ENCODE results near the gene DSEL.
A peak's percentile ranks its signal among the peaks of the same experiment; 100 is the strongest.

The DSEL gene

DNA sequence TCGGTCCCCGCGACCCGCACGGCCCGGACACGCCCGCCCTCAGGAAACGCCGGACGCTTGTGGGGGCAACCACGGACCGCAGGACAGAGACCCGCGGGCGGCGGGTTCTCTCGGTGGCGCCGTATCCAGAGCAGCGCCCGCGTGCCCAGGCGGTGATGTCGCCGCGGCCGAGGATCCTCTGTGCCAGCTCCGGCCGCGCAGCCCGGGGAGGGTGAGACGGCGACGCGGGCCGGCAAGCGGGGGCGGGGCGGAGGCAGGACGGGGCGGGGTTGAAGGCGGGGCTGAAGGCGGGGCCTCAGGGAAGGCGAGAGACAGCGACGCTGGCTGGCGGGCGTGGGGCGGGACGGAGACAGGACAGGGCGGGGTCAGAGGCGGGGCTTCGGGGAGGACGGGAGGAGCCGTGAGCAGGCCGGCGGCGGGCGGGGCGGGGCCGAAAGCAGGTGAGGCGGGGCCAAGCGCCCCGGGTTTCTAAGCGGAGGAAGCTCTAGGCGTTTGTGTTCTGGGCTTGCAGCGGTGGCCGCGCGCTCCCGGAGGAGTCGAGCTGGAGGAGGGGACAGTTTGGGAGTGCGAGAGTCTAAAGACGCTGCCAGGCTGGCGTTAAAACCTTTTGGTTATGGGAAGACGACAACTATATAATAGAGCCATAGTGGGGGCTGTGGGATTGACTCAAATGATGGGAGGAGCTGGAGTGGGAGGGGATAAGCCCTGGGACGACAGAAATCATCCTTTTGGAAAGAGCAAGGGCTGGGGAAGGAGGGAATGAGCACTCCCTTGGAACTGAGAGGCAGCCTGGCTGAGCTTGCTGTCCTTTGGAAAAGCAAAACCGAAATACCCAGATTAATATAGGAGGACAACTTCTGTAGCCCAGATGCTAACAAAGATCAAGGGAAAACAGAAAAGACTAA, at the start of gene DSEL:
Gene DSEL, minus strand, starts transcription at position 182 of the 905 bp plus-strand sequence. CDS start 2,112 bp downstream, outside the sequence.
- peak; percentile 98 for DNase-seq (ENCODE audit: low read depth)

DNA sequence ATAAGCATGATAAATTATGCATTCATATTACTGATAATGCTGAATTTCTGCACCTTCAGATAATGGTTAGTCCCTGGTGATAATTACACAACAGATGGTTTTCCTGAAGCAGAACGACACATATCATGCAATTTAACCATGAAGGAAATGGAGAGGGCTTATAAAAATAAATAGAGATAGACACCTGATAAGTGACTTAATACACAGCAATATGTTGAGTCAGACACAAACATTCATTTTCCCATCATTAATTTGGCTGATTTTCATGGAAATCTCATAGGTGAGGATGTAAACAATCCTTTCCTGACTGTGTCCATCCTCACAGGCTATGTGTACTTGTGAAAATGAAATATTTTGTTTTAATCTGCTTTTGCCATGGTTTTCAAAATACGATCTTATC, 36.9 kb upstream of the DSEL start:
- no peak for DNase-seq (ENCODE audit: low read depth)

DNA sequence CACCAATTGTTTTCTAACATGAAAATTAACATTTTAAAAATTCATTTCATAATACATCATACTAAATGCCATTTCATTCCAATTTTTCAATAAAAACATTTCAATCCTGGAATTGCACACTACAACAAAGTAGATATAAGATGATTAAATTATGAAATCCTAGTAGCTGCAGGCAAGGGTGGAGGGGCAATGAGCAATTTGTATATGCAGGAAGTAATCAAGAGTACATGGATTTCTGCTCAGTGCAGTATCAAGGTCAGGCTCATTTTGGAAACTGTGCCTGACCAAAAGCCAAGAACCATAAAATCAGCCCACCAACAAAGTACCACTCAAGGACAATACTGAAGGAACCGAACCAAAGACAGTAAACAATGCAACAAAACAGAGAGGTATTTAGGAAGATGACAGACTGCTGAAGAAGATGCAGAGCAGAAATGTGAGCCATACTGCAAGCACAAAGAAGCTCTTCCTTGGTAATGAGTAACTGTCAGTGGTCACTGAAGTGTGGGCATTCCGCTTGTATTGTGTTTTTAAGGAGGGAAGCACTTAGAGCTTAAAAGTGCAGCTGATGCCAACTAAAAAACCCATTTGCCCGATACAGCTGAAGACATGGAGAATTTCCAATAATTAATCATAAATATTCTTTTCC, 34.5 kb upstream of the DSEL start:
- DNase-seq (ENCODE audit: low read depth) = no peak

DNA sequence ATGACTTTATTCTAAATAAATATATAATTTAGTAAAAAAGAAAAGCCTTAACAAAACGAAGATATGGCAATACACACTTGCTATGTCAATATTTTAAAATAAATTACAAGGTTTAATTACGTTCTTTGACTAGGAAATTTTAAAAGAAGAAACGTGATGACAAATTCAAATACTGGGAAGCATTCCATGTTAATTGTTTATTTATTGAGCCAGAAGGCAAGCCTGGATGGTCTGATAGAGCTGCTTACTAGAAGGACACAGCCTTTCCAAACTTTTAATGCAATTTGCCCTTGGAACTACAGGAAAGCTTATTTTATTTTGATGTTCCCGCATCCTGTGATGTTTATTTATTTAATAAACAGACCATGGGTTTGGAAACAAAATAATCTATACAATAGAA, 33.4 kb upstream of the DSEL start:
- no peak for DNase-seq (ENCODE audit: low read depth)

DNA sequence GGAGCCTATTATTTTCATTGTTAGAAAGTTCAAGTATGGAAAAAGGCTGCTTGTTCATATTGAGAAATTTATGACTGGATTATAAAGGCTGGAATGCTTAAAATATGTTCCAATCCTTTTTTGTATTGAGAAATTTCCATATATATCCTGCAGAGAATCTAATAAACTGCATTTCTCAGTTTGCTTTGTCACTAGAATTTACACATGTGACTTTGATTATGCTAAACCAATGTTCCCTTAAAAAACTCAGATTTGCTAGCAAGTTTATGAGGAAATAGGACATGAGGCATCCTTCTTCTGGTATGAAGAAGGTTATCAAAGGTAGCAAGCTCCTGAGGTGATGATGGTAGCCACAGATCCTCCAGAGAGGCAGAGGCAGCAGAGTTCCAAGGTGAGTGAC, 29.2 kb upstream of the DSEL start:
- DNase-seq (ENCODE audit: low read depth) = no peak

DNA sequence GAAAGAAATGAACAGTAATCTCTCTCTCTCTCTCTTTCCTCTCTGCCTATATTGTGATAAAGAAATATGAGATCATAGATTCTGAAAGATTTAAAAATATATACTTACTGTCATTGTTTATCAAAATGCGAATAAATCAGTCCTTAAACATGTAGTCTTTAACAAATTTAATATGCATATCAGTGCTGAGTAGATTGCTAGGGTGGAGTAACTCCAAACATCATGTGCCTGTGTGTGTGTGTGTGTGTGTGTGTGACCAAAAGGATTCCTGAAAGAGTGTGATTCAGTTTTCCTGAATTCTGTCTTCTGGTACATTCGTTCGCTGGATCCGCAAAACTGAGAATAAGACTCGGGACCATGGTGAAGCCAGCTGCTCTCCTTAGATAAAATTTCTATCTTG, 24.0 kb upstream of the DSEL start:
- DNase-seq (ENCODE audit: low read depth) = no peak

DNA sequence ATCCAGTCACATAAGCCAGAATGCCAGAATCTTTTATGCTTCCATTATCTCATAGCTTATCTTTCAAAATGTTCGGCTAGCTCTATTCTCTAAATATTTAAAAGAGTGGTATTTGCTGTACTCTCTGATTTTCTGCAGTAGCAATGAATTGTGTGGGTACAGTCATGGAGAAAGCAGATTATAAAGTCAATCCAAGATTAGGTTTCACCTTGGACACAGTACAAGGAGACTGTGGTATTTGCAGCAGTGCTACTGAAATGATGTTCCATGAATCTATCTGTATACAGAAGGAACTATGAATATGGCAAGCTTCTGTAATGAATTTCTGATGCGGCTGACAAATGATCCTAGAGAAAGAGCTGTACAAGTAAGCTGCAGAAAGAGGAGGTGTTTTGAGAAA, 15.4 kb upstream of the DSEL start:
- no peak for DNase-seq (ENCODE audit: low read depth)

DNA sequence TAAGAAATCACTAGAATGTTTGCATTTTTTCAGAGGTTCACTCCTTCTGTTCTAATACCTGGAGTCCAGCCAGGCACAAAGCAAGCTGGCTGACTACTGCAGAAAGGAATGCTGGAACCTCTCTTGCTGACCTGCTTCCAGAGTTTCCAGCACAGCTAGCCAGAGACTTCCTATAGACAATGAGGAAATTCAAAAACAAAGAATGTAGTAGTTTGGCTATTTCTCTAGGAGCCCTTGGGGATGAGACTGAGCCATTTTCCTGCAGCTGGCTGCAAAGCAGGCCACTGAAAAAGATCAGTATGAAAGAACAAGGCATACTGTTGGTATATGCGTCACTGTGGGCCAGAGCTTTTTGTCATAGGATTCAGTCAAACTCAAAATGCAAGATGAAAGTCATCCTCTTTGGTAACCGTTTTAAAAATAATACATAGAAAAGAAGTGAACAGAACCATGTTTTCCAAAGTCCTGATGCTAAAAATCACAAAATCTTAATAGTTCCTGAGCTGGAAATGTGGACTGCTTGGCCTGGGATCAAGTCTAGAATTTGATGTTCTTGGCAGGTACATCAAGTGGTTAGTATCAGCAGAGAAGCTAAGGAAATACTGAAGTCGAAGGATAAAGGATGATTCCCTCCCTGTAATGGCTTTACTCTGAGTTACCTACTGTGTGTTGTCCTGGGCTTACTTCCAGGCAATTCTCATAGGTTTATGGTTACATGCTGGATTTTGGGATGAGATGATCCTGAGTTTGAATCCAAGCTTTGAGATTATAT, 9.0 kb upstream of the DSEL start:
- no peak for DNase-seq (ENCODE audit: low read depth)

DNA sequence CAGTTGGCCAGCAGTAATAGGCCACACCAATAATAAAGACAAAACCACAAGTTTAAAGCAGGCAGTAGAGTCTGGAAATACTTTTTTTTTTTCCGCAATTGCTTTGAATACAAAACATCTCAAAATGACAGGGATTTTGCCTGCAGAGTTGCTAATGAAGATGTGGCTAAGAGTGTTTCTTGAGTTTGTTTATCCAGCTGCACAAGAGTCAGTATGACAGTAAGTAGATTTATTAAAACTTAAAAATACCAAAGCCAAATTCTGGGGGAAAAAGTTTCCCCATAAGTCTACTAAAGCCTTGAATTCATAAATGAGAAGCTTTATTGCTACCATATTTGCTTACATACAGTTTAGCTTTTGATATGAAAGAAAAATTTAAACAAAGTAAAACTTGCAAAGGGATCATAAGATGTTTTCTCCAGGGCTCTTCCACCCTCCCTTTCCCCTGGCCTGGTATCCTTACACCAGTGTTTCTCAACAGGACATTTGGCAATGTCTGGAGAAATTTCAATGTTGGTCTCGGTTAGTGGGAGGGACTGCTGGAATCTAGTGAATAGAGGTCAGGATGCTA, 3.9 kb upstream of the DSEL start:
- no peak for DNase-seq (ENCODE audit: low read depth)

DNA sequence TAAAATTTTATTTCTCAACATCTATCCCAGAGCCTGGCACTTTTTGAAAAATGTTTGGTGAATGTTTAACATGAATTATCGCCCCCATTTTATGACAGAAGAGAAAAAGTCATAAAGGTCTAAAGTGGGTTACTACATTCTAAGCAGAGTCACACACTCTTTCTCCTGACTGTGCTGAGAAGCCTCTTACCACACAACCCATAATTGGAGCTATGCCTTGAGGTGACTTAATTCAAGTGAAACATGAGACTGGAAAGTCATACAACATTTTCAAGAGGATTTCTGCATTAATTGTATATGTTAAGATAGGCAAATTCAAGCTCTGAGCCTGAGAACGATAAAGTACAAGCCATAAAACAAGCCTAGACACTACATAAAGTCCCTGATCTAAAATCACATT, 3.1 kb upstream of the DSEL start:
- no peak for DNase-seq (ENCODE audit: low read depth)

DNA sequence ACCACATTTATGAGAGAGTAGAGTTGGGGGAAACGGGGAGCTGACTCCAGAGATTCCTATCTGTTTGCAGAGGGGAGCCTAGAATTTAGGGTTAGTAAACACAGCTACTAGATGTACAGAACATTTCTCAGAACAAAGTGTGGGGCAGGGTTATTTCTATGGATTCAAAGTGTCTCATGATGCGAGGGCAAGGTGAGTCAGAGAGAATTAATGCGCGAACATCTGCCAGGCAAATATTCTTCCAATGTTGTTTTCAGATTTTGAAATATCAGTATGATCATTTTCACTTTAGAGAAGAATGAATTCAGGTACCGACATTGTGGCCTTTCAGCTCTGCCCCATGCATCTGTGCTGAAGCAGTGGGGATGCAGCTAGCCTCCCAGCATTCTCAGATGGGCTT, 2.0 kb upstream of the DSEL start:
- DNase-seq (ENCODE audit: low read depth) = no peak

DNA sequence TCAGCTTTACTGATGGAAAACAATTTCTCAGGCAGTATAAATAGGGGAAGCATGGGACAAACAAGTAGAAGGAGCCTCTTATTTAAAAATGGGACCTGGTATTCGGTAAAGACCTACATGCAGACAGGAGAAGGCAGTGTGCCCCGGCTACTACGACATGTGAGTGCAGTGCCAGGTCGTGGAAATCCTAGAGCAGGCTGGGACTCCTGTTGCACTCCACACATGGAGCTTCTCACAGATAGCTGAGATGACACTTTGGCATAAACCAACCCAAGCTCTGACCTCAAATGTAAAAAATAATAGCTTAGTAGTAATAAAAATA, 885 bp upstream of the DSEL start:
- DNase-seq (ENCODE audit: low read depth) = no peak

DNA sequence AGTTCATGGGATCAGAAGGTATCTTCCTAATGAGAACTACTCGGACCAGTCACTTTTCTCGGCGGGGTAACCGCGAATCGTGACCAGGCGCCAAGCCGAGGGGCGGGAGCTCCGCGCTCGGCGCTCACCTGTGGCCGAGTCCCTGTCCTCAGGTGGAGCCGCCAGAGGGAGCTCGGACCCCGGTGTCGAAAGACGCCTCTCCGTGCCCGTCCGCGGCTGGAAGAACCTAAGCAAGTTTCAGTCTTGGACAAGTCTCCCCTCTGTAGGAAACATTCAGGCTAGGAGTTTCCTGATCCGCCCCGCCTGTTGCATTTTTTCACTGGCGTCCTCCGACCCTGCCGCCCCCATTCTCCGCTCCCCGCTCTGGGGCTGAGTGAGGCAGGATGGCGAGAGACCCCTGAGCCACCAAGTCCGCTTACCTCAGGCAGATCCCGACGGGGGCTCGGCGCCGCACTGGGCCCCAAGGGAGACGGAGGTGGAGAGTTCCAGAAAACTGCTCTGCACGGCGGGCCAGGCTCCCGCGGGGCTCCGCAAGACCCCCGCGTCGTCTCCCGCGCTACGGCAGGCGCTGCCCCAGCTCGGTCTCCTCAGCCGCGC, 480 bp downstream of the DSEL start:
- DNase-seq (ENCODE audit: low read depth) = peak; percentile 25

DNA sequence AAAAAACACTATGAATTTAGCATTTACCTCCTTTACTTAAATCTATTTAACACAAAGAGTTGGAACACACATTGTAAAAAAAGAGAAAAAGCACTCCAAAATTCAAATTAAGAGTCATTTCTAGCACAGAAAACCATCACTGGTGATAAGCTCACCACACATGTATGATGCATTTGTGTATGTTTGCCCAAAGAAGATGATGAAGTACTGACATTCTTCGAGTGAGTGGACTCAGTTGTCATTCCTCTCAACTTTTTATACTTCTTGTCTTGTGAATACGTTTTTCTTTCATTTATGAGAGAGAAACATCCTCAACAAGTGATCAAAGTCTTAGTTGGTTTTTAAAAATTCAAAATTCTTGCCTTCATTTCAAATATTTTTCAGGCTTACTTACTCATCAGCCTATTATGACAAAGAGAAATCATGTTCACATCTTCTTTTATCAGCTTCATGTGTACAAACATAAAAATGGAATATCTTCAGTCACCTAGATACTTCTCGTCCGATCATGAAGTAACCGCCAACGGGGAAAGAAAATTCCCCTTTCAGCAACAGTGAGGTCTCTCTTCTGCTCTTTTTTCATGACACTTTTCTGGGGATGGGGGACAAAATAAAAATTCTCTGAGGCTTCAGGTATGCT, 1.5 kb downstream of the DSEL start:
- no peak for DNase-seq (ENCODE audit: low read depth)

DNA sequence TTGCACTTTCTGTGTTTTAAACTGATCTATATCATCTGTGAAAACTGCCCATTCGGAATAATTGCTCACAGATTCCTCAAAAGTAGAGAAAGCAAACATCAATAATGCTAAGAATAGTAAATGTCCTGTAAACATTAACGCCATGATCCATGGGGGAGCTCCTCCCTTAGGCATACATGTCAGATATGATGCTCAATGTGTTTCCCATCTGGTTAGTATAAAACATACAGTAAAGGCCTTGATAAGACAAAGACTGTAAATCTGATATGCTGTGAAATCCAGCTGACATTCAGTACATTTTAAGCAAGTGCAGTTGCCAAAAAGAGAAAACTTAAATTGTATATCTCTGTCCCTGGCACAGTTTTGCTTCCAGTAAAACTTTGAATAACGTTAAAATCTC, 2.1 kb downstream of the DSEL start:
- DNase-seq (ENCODE audit: low read depth) = no peak

DNA sequence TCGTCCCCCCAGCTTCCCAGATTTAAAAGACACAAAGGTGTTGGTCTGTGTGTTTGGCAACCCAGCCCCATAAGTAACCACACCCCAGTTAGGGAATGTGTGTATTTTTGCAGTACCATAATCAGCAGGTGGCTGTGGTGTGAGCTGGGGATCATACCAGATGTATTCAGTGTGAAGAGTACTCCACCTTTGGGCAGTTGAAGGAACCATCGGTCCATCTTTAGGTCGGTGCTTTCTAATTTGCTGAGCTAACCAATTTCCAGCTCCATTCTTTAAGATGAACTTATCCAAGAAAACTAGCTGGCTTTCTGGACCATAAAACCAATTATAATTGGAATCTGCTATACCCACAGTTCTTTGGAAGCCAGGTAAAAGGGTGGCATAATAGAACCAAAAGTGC, 3.2 kb downstream of the DSEL start:
- DNase-seq (ENCODE audit: low read depth) = no peak

DNA sequence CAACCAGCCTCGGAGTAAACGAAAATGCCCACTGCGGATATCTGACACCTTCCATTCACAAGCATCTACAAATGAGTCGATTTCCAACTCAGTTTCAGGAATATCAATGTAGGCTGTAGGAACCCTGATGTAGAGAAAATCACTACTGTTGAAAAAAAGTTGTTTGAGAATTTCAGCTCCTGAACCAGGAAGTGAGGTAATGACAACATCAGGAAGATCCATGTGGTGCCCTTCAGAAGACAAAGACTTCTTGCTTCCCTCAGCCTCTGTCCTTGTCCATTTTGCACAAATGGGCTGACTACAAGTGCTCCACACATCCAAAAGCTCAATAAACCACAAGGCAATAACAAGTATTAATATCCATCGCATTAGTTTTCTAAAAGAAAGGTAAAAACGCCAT, 4.7 kb downstream of the DSEL start:
- no peak for DNase-seq (ENCODE audit: low read depth)

DNA sequence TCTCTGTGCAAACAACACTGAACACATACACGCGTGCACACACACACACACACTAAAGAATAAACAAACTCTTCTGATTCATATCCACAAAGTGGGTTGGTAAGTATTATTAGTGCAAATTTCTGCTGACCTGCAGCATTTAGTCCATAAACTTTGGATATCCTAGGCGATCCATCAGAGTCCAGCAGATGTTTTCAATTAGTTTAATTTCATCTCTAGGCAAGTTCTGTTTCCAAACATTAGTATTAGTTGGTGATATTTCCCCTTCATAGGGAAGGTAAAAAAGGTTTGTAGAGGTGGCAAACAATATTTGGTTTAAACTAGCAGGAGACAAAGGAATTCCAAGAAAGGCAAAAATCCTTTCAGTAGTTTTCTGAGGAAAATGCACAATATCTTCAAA, 5.7 kb downstream of the DSEL start:
- DNase-seq (ENCODE audit: low read depth) = no peak

DNA sequence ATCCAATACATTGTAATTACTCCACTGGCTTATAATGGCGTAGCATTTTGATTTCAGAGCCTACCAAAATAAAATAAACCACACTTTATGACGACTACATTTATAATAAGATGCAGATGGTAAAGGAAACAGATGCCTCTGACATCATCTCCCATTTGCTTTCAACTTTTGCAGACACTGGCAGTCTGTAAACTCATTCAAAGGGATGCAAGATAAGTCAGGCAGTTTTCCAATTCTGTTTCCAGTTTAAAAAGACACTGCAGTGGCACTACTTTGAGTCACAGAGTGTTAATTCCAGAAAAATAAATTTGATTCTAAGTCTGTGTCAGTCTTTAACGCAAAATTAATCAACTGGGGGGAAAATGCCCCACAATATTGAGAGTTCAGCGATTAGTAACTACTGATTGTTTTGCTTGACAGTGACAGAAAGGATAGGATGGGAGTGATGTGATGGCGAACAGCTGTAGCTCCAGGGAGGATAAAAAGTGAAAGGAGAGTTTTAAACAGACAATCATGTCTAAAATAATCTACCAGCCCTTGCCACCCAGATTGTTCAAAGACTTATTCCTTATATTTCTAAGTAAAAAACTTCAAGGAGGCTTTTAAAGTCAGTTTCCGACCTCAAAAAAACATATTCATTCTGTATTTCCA, 6.7 kb downstream of the DSEL start:
- DNase-seq (ENCODE audit: low read depth) = no peak

DNA sequence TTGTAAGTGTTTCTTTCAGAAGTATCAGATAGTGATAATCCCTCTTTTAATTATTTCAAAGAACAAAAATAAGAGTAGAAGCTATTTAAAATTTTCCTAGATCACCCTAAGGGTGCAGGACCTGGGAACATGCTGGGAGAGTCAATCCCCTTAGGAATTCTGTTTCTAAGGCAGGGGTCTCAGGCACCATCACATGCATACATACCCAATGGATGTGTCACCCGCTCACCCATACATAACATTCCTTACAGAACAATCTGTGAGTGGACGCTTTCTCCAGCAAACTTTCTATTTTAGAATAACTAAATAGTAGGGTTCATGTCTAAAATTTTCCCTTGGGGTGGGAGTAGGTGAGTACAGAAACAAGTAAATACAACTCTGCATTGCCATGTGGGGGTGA, 8.4 kb downstream of the DSEL start:
- no peak for DNase-seq (ENCODE audit: low read depth)

DNA sequence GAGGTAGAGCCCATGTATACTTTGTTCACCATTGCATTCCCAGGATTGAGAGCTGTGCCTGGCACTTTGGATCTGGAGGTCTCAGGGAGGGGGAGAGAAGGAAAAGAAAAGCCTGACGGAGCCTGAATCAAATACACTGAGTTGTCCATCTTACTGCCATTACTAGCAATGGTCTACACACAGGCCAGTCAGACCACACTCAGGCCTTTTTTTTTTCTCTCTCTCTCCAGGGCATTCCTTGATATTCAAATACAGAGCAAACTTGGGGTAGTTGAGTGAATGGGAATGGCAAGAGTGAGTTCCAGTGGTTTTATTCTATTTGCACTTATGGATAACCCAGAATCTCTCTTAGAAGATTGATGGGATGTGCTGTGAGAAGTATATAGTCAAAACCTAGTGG, 11.8 kb downstream of the DSEL start:
- no peak for DNase-seq (ENCODE audit: low read depth)
